ENCODE results near the gene PLA1A. TPM values are rescaled to one million over a fixed set of nuclear protein-coding genes. Genes with fewer than 3 reads are reported as not detected.
"Not testable (repeated sequence)": the region's sequence is repeated elsewhere in the genome, so short reads cannot be mapped to it uniquely, and the experiment has no call there.

The PLA1A gene
- total RNA-seq, 1 donor from 2014 or later: 15.0 TPM

GRCh38 chr3:119559441-119559963 lies 38.2 kb upstream of the PLA1A start, which contains the start of gene CD80:
Gene CD80 (minus strand): TSS chr3:119559614. CDS start chr3:119557728, 1,886 bp downstream.
- no peaks in the 10 kb centered on the region for H3K36me3 ChIP-seq
- TF ChIP-seq CTCF (IDR thresholded peaks at IDR 0.05): peak in 1 of 3 experiments; percentile 22
- H3K4me1 ChIP-seq: no peaks in the 10 kb centered on the region
- H3K27me3 ChIP-seq: no peaks in the 10 kb centered on the region
- H3K4me3 ChIP-seq: no peak within 1 kb of the TSS
- no peak within 1 kb of the TSS for H3K27ac ChIP-seq
- intact Hi-C loops (cut with DNase I): no loop called here
- DNase-seq (ENCODE audit: low spot score in 2 of 2): peak in 1 of 2 donors; percentile 74
- H3K9me3 ChIP-seq: no peaks in the 10 kb centered on the region

DNA sequence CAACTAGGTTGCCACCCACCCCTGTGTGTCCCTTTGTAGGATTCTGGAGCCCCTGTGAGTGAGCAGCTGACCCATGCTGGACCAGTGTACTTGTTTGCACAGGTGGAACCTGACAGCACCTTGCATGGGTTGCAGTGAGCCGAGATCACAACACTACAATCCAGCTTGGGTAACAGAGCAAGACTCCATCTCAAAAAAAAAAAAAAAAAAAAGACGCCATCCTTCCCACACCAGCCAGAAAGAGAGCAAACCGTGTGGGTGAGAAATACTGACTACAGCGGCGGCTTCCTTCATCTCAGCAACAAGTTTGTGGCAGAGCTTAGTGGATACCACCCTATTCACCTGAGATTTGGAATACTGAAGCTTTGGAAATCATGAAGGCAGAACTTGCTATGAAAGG lies 37.5 kb upstream of the PLA1A start:
- intact Hi-C loops (cut with DNase I): no loop called here
- Histone ChIP-seq H3K36me3 (no peaks in the 10 kb centered on the region), H3K27ac (no peak overlapping the region), H3K4me3 (no peak overlapping the region), H3K4me1 (no peaks in the 10 kb centered on the region), H3K9me3 (no peaks in the 10 kb centered on the region), H3K27me3 (no peaks in the 10 kb centered on the region)
- no peak for TF ChIP-seq CTCF (IDR thresholded peaks at IDR 0.05)
- no peak for DNase-seq (ENCODE audit: low spot score in 2 of 2)

GRCh38 chr3:119562307-119562961 lies 35.3 kb upstream of the PLA1A start:
- TF ChIP-seq CTCF (IDR thresholded peaks at IDR 0.05): no peak

GRCh38 chr3:119563334-119563733 lies 34.4 kb upstream of the PLA1A start:
- intact Hi-C loops (cut with DNase I); H3K4me1 ChIP-seq: not testable (repeated sequence)

More at GRCh38 chr3:119562307-119562961, 35.3 kb upstream of the PLA1A start:
- Histone ChIP-seq H3K36me3 (no peaks in the 10 kb centered on the region), H3K27ac (no peak overlapping the region), H3K4me3 (no peak overlapping the region), H3K9me3 (no peaks in the 10 kb centered on the region), H3K4me1 (no peaks in the 10 kb centered on the region), H3K27me3 (no peaks in the 10 kb centered on the region)
- no peak for DNase-seq (ENCODE audit: low spot score in 2 of 2)
- intact Hi-C loops (cut with DNase I): no loop called here

DNA sequence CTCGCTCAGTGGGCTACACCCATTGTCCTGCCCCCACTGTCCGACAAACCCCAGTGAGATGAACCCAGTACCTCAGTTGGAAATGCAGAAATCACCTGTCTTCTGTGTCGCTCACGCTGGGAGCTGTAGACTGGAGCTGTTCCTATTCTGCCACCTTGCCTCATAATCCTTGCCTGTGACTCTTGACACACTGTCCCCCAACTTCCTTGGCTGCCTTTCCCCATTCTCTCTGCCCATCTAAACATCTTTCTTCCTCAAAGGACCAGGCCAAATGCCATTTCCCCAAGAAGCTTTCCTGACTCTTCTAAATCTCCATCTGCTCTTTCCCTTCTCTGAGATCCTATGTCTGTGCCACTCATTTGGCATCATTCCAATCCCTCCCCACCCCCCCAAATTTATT lies 28.5 kb upstream of the PLA1A start:
- no peak for DNase-seq (ENCODE audit: low spot score in 2 of 2)

More at GRCh38 chr3:119563334-119563733, 34.4 kb upstream of the PLA1A start:
- H3K27ac ChIP-seq; H3K4me3 ChIP-seq; H3K9me3 ChIP-seq; H3K36me3 ChIP-seq; H3K27me3 ChIP-seq; DNase-seq (ENCODE audit: low spot score in 2 of 2): not testable (repeated sequence)

More for the DNA sequence above, 28.5 kb upstream of the PLA1A start:
- Histone ChIP-seq H3K36me3 (no peaks in the 10 kb centered on the region), H3K9me3 (no peaks in the 10 kb centered on the region), H3K27ac (no peak overlapping the region), H3K4me1 (no peaks in the 10 kb centered on the region), H3K27me3 (no peaks in the 10 kb centered on the region), H3K4me3 (no peak overlapping the region)
- TF ChIP-seq CTCF (IDR thresholded peaks at IDR 0.05): no peak
- intact Hi-C loops (cut with DNase I): no loop called here

All from ascending aorta (tissue), 2 donors.